Fibroblast of skin of left quadriceps (primary cell): Measurements from ENCODE around the gene YY1.
A peak's percentile ranks its signal among the peaks of the same experiment; 100 is the strongest.
"Not testable (repeated sequence)": the region's sequence is repeated elsewhere in the genome, so short reads cannot be mapped to it uniquely, and the experiment has no call there.

ENCODE experiments used
- DNase-seq, 2 experiments: peaks; one replicate each; pipeline ENCODE4 v3.0.0-alpha.2; 2013; ENCODE audit warnings: low read depth in 2 of 2

YY1 gene

GRCh38 chr14:100213956-100214769, 24.8 kb upstream of the YY1 start:
- DNase-seq: peak in 1 of 2 experiments; percentile 31

GRCh38 chr14:100214770-100215083, 24.2 kb upstream of the YY1 start:
- DNase-seq: no peak

GRCh38 chr14:100215330-100215885, 23.5 kb upstream of the YY1 start:
- DNase-seq: no peak

GRCh38 chr14:100219126-100219785, 19.7 kb upstream of the YY1 start:
- no peak for DNase-seq

- no peak for DNase-seq
Observed at GRCh38 chr14:100221533-100222223, 17.3 kb upstream of the YY1 start.

GRCh38 chr14:100222224-100223093, 16.5 kb upstream of the YY1 start:
- DNase-seq: no peak

GRCh38 chr14:100223332-100224201, 15.4 kb upstream of the YY1 start:
- no peak for DNase-seq

- no peak for DNase-seq
Observed at GRCh38 chr14:100224229-100224866, 14.6 kb upstream of the YY1 start.

- DNase-seq: no peak
Observed at GRCh38 chr14:100225169-100225568, 13.8 kb upstream of the YY1 start.

GRCh38 chr14:100230361-100230760, 8.6 kb upstream of the YY1 start:
- no peak for DNase-seq

GRCh38 chr14:100234511-100234910, 4.4 kb upstream of the YY1 start:
- no peak for DNase-seq

- not testable (repeated sequence) for DNase-seq
Observed at GRCh38 chr14:100236271-100236818, 2.6 kb upstream of the YY1 start.

- DNase-seq: no peak
Observed at GRCh38 chr14:100236881-100237280, 2.1 kb upstream of the YY1 start.

- no peak for DNase-seq
Observed at GRCh38 chr14:100237735-100238418, 1.1 kb upstream of the YY1 start.

GRCh38 chr14:100239211-100239839, 381 bp downstream of the YY1 start:
- DNase-seq: no peak

- DNase-seq: peak; percentile 76 to 79
Observed at GRCh38 chr14:100239840-100240667, 1.1 kb downstream of the YY1 start.

GRCh38 chr14:100240668-100241032, 1.7 kb downstream of the YY1 start:
- no peak for DNase-seq

- no peak for DNase-seq
Observed at GRCh38 chr14:100241279-100241678, 2.3 kb downstream of the YY1 start.
